ENCODE results near the gene DCTN3. TPM values are rescaled to one million over a fixed set of nuclear protein-coding genes. Genes with fewer than 3 reads are reported as not detected.
A peak's percentile ranks its signal among the peaks of the same experiment; 100 is the strongest.

DCTN3 gene
- total and polyA plus RNA-seq, 12 donors: 46.6 to 163 (median 95.3) TPM

GRCh38 chr9:34653151-34654072 is 33.1 kb upstream of the DCTN3 start:
- Histone ChIP-seq H3K4me3 (no peak overlapping the region), H3K4me1 (replicated peaks in 1 of 2) (peaks cover 27 to 39% of the 10 kb centered on the region in 2 donors), H3K36me3 (replicated peaks in 1 of 2) (peaks cover 0 to 24% of the 10 kb centered on the region in 2 donors), H3K27ac (peak overlapping the region in 2 of 5 donors; percentile 73 to 87), H3K27me3 (no peaks in the 10 kb centered on the region), H3K9me3 (replicated peaks in 1 of 3) (no peaks in the 10 kb centered on the region)
- no peak for DNase-seq
- TF ChIP-seq, protein P1, sequence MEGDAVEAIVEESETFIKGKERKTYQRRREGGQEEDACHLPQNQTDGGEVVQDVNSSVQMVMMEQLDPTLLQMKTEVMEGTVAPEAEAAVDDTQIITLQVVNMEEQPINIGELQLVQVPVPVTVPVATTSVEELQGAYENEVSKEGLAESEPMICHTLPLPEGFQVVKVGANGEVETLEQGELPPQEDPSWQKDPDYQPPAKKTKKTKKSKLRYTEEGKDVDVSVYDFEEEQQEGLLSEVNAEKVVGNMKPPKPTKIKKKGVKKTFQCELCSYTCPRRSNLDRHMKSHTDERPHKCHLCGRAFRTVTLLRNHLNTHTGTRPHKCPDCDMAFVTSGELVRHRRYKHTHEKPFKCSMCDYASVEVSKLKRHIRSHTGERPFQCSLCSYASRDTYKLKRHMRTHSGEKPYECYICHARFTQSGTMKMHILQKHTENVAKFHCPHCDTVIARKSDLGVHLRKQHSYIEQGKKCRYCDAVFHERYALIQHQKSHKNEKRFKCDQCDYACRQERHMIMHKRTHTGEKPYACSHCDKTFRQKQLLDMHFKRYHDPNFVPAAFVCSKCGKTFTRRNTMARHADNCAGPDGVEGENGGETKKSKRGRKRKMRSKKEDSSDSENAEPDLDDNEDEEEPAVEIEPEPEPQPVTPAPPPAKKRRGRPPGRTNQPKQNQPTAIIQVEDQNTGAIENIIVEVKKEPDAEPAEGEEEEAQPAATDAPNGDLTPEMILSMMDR (IDR thresholded peaks at IDR 0.05): no peak
- TF ChIP-seq POLR2A (IDR thresholded peaks at IDR 0.05): no peak
- WGBS, 4 donors: 52 to 67% (median 60%) methylated on average over 9 to 11 of the region's 11 CpGs
- intact Hi-C loops (cut with DNase I): loop anchor here in 1 of 2 donors (10.0 kb wide), 1 partner anchor 51 kb away; no protein-coding TSS in a partner anchor

- WGBS, 4 donors: 28 to 35% (median 34%) methylated on average over 4 to 5 of the region's 5 CpGs
These were observed 32.3 kb upstream of the DCTN3 start for GRCh38 chr9:34652602-34653000.

DNA sequence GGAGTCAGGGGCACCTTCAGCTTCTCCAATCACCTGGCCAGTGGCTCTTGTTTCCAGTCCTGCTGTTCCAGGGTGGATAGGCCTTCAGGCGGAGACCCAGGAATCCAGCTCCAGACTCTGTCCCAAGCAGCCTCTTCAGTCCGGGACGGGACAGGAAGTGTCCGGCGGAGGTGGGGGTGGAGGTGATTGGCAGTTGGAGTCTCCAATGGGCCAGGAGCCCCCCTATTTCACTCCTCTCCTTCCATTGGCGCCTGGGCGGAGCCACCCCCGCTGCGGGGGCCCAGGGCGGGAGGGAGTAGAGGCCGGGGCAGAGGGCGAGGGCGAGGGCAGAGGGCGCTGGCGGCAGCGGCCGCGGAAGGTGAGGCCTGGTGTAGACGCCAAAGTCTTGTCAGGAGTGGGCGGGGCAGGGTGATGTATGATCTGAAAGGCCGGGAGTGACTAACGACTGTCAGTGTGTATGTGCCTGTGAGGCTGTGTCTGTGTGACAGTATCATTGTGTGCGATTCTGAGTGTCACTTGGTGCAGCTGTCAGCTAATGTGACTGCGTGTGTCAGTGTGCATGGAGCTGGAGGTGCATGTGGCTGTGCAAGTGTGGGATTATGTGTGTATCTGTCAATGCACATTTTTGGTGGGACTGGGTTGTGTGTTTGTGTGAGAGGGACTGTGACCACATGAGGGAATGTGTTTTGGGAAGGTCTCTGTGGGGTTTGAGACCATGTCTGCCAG is 31.7 kb upstream of the DCTN3 start, which contains the start of gene IL11RA:
TSS of gene IL11RA (plus strand) at position 310 of the 726 bp plus-strand sequence. CDS start 3,033 bp downstream, outside the sequence.
- Histone ChIP-seq H3K4me1 (replicated peaks in 1 of 2) (peaks cover 40 to 50% of the 10 kb centered on the region in 2 donors), H3K9me3 (replicated peaks in 1 of 3) (no peaks in the 10 kb centered on the region), H3K4me3 (peak within 1 kb of the TSS in 1 of 4 donors; percentile 30), H3K27me3 (no peaks in the 10 kb centered on the region), H3K36me3 (replicated peaks in 1 of 2) (peaks cover 0 to 26% of the 10 kb centered on the region in 2 donors), H3K27ac (peak within 1 kb of the TSS; percentile 14 to 87 (median 69))
- WGBS, 4 donors: 0 to 11% (median 6%) methylated on average over 9 to 24 of the region's 24 CpGs
- intact Hi-C loops (cut with DNase I): loop anchor here in 1 of 2 donors (10.0 kb wide), 1 partner anchor 53 kb away; no protein-coding TSS in a partner anchor
- peak; percentile 89 to 96 (median 91) for DNase-seq
- TF ChIP-seq POLR2A (IDR thresholded peaks at IDR 0.05): peak in 1 of 2 donors; percentile 55
- TF ChIP-seq, protein P1 (IDR thresholded peaks at IDR 0.05): no peak

More at GRCh38 chr9:34652602-34653000, 32.3 kb upstream of the DCTN3 start:
- intact Hi-C loops (cut with DNase I): loop anchor here in 1 of 2 donors (10.0 kb wide), 1 partner anchor 52 kb away; no protein-coding TSS in a partner anchor
- H3K9me3 ChIP-seq (replicated peaks in 1 of 3): no peaks in the 10 kb centered on the region
- no peak for TF ChIP-seq POLR2A (IDR thresholded peaks at IDR 0.05)
- TF ChIP-seq, protein P1 (IDR thresholded peaks at IDR 0.05): no peak
- H3K4me3 ChIP-seq: peak overlapping the region in 1 of 4 donors; percentile 30
- H3K27ac ChIP-seq: peak overlapping the region in 4 of 5 donors; percentile 33 to 87 (median 71)
- H3K36me3 ChIP-seq (replicated peaks in 1 of 2): peaks cover 0 to 26% of the 10 kb centered on the region in 2 donors
- no peaks in the 10 kb centered on the region for H3K27me3 ChIP-seq
- H3K4me1 ChIP-seq (replicated peaks in 1 of 2): peaks cover 34 to 45% of the 10 kb centered on the region in 2 donors
- no peak for DNase-seq
